Fibroblast of lung (primary cell): ENCODE results near the gene SLC22A6. TPM values are rescaled to one million over a fixed set of nuclear protein-coding genes. Genes with fewer than 3 reads are reported as not detected.

ENCODE experiments used
- DNase-seq, 2 donors: peaks; one replicate each; pipeline versions ENCODE4 v3.0.0 to v3.0.0-alpha.2; 2010; ENCODE audit warnings: low read depth in 2 of 2
- H2AFZ ChIP-seq: 2 replicates; pipeline ENCODE4 v1.5.1; 2012; ENCODE audit warnings: low read length, control low read depth, inconsistent platforms
- H3K27ac ChIP-seq: 2 replicates; pipeline ENCODE4 v1.5.1; 2011; ENCODE audit warnings: low read length, control low read depth; ENCODE audit not compliant: insufficient read depth
- H3K27me3 ChIP-seq: 2 replicates; pipeline ENCODE4 v1.5.1; 2011; ENCODE audit warnings: mild to moderate bottlenecking, low read length; ENCODE audit not compliant: control insufficient read depth, insufficient read depth
- H3K36me3 ChIP-seq: 2 replicates; pipeline ENCODE4 v1.5.1; 2011; ENCODE audit warnings: low read length; ENCODE audit not compliant: control insufficient read depth, insufficient read depth
- H3K4me1 ChIP-seq: 2 replicates; pipeline ENCODE4 v1.5.1; 2011; ENCODE audit warnings: low read length; ENCODE audit not compliant: control insufficient read depth, insufficient read depth; ENCODE audit errors: extremely low read depth
- H3K4me2 ChIP-seq: 2 replicates; pipeline ENCODE4 v1.5.1; 2011; ENCODE audit warnings: low read length, control low read depth; ENCODE audit not compliant: insufficient read depth; ENCODE audit errors: extremely low read depth
- H3K4me3 ChIP-seq, 4 experiments: fragments of 200-600 bp in 1 of 4; sonication (generic) in 1 of 4; replicated peaks in 1 of 4; 2 replicates each; pipeline ENCODE4 v1.5.1; 2011 to 2016; ENCODE audit warnings: low read length in 4 of 4, low read depth in 3 of 4, mild to moderate bottlenecking in 3 of 4, control low read depth in 2 of 4, inconsistent platforms in 1 of 4, mixed read lengths in 1 of 4; ENCODE audit not compliant: insufficient read depth in 1 of 4; ENCODE audit errors: control extremely low read depth in 1 of 4
- H3K79me2 ChIP-seq: 2 replicates; pipeline ENCODE4 v1.5.1; 2012; ENCODE audit warnings: mild to moderate bottlenecking, low read length, inconsistent platforms; ENCODE audit not compliant: control insufficient read depth, insufficient read depth
- H3K9ac ChIP-seq: 2 replicates; pipeline ENCODE4 v1.5.1; 2011; ENCODE audit warnings: mild to moderate bottlenecking, low read length, control low read depth; ENCODE audit not compliant: insufficient read depth
- H3K9me3 ChIP-seq: 2 replicates; pipeline ENCODE4 v1.5.1; 2012; ENCODE audit warnings: low read depth, low read length; ENCODE audit not compliant: control insufficient read depth, insufficient read depth
- H4K20me1 ChIP-seq: 2 replicates; pipeline ENCODE4 v1.5.1; 2011; ENCODE audit warnings: low read length; ENCODE audit not compliant: control insufficient read depth, insufficient read depth; ENCODE audit errors: extremely low read depth
- EZH2 ChIP-seq: IDR thresholded peaks from 2 replicates; pipeline ENCODE4 v1.5.1; 2012; ENCODE audit warnings: low read length, control low read depth, mild to moderate bottlenecking; ENCODE audit errors: missing control alignments
- polyA plus RNA-seq, 2 donors: library from polyadenylated mRNA; depleted of rRNA in 1 of 2; stranded (reverse) in 1 of 2; unstranded in 1 of 2; fragments of >200 nt; gene quantifications; 2 replicates each; pipeline ENCODE4 v1.2.1, GENCODE V29; 2011 to 2012; ENCODE audit warnings: missing spikeins in 1 of 2
- total RNA-seq: library from RNA; depleted of rRNA; stranded (reverse); fragments of >200 nt; gene quantifications from 2 replicates; pipeline ENCODE4 v1.2.1, GENCODE V29; 2014
- TF ChIP-seq, protein P1 (sequence below), 2 donors: IDR thresholded peaks in 1 of 2; conservative IDR thresholded peaks in 1 of 2; 1 replicate in 1 of 2; 2 replicates in 1 of 2; pipeline ENCODE4 v1.5.1; 2011 to 2012; ENCODE audit warnings: low read length in 2 of 2, control low read depth in 1 of 2, inconsistent platforms in 1 of 2, low read depth in 1 of 2, mild to moderate bottlenecking in 1 of 2

Gene SLC22A6
- total and polyA plus RNA-seq, 2 donors (not counting 1 experiment from before 2014, with no cell fraction given): not detected

DNA sequence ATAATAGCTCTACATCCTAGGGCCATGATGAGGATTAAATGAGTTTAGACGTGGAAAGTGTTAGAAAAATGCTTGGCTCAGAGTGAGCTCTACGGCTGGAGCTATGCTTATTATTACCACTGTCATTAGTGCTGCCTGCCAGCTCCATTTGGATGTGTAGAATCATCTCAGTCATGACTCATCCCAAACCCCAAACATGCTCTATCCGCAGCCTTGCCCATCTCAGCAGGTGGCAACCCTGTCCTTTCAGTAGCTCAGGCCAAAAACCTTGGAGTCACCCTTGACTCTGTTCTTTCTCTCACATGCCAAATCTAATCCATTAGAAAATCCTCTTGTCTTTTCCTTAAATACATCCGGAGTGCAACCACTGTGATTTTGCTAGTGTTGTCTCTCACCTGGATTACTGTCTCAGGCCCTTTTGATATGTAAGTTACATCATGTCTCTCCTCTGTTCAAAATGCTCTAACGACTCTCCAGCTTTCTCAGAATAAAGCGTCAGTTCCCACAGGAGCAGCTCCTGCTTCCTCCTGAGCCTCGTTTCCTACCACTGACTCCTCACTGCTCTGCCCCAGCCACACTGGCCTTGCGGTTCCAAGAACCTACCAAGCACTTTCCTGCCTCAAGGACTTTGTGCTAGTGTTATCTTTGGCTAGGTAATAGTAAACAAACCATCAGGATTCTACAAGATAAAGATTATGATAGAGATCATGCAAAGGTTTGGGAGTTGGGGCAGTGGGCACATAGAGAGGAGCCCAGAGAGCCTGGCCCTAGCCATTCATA is 53.1 kb downstream of the SLC22A6 start:
- DNase-seq: no peak
- no peak overlapping the region for H3K9ac ChIP-seq
- no peaks in the 10 kb centered on the region for H3K4me1 ChIP-seq
- no peaks in the 10 kb centered on the region for H3K9me3 ChIP-seq
- TF ChIP-seq, protein P1, sequence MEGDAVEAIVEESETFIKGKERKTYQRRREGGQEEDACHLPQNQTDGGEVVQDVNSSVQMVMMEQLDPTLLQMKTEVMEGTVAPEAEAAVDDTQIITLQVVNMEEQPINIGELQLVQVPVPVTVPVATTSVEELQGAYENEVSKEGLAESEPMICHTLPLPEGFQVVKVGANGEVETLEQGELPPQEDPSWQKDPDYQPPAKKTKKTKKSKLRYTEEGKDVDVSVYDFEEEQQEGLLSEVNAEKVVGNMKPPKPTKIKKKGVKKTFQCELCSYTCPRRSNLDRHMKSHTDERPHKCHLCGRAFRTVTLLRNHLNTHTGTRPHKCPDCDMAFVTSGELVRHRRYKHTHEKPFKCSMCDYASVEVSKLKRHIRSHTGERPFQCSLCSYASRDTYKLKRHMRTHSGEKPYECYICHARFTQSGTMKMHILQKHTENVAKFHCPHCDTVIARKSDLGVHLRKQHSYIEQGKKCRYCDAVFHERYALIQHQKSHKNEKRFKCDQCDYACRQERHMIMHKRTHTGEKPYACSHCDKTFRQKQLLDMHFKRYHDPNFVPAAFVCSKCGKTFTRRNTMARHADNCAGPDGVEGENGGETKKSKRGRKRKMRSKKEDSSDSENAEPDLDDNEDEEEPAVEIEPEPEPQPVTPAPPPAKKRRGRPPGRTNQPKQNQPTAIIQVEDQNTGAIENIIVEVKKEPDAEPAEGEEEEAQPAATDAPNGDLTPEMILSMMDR (conservative IDR thresholded peaks at IDR 0.05 in 1 of 2, IDR thresholded peaks at IDR 0.05 in 1 of 2; ENCODE audit: low read depth in 1 of 2, low read length in 2 of 2): no peak
- no peak for TF ChIP-seq EZH2
- no peak overlapping the region for H3K27ac ChIP-seq
- no peak overlapping the region for H2AFZ ChIP-seq
- no peaks in the 10 kb centered on the region for H3K36me3 ChIP-seq
- H3K27me3 ChIP-seq: peaks cover 16% of the 10 kb centered on the region
- no peak overlapping the region for H3K4me2 ChIP-seq
- no peaks in the 10 kb centered on the region for H4K20me1 ChIP-seq
- H3K79me2 ChIP-seq: no peaks in the 10 kb centered on the region
- H3K4me3 ChIP-seq: no peak overlapping the region

DNA sequence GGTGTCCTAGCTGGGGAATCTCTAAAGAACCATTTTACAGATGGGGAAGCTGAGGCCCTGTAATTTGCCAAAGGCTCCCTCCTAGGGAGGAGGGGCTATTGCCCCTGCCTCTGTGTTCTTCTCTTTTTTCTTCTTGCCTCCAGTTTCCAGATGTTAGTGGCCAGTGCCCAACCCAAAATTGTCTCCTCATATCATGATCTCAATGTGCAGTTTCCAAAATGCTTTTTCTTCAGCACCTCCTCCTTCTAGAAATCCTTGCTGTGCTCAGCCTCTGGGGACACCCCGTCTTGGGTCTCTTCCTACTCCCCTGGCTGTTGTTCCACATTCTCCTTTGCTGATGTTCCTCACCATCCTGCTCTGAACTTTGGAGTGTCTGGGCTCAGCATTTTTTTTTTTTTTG is 54.1 kb downstream of the SLC22A6 start:
- Histone ChIP-seq H3K27me3 (peaks cover 26% of the 10 kb centered on the region), H3K9ac (no peak overlapping the region), H3K4me3 (no peak overlapping the region), H2AFZ (no peak overlapping the region), H3K9me3 (no peaks in the 10 kb centered on the region), H4K20me1 (no peaks in the 10 kb centered on the region), H3K4me1 (no peaks in the 10 kb centered on the region), H3K27ac (no peak overlapping the region), H3K4me2 (no peak overlapping the region), H3K79me2 (no peaks in the 10 kb centered on the region), H3K36me3 (no peaks in the 10 kb centered on the region)
- no peak for DNase-seq
- TF ChIP-seq, protein P1 (conservative IDR thresholded peaks at IDR 0.05 in 1 of 2, IDR thresholded peaks at IDR 0.05 in 1 of 2; ENCODE audit: low read depth in 1 of 2, low read length in 2 of 2): no peak
- no peak for TF ChIP-seq EZH2

DNA sequence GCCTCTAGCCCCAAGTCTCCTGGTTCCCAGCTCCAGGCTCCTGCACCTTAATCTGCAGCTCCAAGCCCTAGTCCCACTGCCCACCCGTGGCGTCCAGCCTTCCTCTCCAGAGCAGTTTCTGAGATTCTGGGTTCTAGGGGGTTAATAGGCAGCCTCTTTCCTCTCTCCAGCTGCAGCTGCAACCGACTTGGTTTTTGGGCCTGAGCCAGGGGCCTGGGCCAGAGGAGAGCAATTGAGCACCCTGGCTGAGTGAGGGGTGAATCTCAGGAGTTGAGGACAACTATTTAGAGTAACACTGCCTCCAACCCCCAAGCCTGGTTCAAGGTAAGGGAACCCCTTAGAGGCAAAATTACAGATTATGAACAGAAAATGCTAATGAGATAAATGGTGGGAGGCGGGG is 54.6 kb downstream of the SLC22A6 start:
- TF ChIP-seq, protein P1 (conservative IDR thresholded peaks at IDR 0.05 in 1 of 2, IDR thresholded peaks at IDR 0.05 in 1 of 2; ENCODE audit: low read depth in 1 of 2, low read length in 2 of 2): no peak
- no peak for TF ChIP-seq EZH2
- Histone ChIP-seq H3K4me3 (no peak overlapping the region), H3K36me3 (no peaks in the 10 kb centered on the region), H3K9ac (no peak overlapping the region), H3K9me3 (no peaks in the 10 kb centered on the region), H3K79me2 (no peaks in the 10 kb centered on the region), H3K4me2 (no peak overlapping the region), H2AFZ (no peak overlapping the region), H4K20me1 (no peaks in the 10 kb centered on the region), H3K27me3 (peaks cover 31% of the 10 kb centered on the region), H3K27ac (no peak overlapping the region), H3K4me1 (peaks cover 3% of the 10 kb centered on the region)
- no peak for DNase-seq
